ENCODE measurements around the gene TCERG1L.

- TF ChIP-seq CTCF (IDR thresholded peaks at IDR 0.05; ENCODE audit: insufficient read depth, low read length, poor library complexity, severe bottlenecking) (no peak), EZH2phosphoT487 (conservative IDR thresholded peaks at IDR 0.05; ENCODE audit: low read length) (no peak)
Observed at GRCh38 chr10:131160219-131160875, 151.2 kb downstream of the TCERG1L start.

Data from SU-DHL-6 (cell line).